GM18499 (cell line): ENCODE measurements around the gene ANAPC2.

ENCODE experiments used
- ATAC-seq: cut with Tn5 transposase; IDR thresholded peaks from one replicate; pipeline ENCODE4 v1.9.1; 2021; ENCODE audit warnings: moderate number of reproducible peaks; ENCODE audit not compliant: insufficient read depth, unreplicated experiment

Gene ANAPC2

GRCh38 chr9:137227054-137227852 is 38.9 kb upstream of the ANAPC2 start, which contains the start of gene RNF224:
TSS of gene RNF224 (plus strand) at chr9:137227502. CDS start at chr9:137228336, 834 bp downstream.
- ATAC-seq: no peak

GRCh38 chr9:137226338-137227053 is 38.1 kb upstream of the ANAPC2 start:
- ATAC-seq: no peak

- no peak for ATAC-seq
Measured at GRCh38 chr9:137225699-137226331, 37.5 kb upstream of the ANAPC2 start.

GRCh38 chr9:137224830-137225694 is 36.7 kb upstream of the ANAPC2 start, which contains the start of gene CYSRT1:
TSS of gene CYSRT1 (plus strand) at chr9:137225174. CDS start at chr9:137225622, 448 bp downstream.
- ATAC-seq: no peak

- peak; percentile 49 for ATAC-seq
Measured at GRCh38 chr9:137223078-137223970, 35.0 kb upstream of the ANAPC2 start.

GRCh38 chr9:137222190-137223077 is 34.1 kb upstream of the ANAPC2 start, which contains the start of gene RNF208:
TSS of gene RNF208 (minus strand) at chr9:137222240. CDS start at chr9:137221212, 1,028 bp downstream.
- no peak for ATAC-seq

- no peak for ATAC-seq
Measured at GRCh38 chr9:137221506-137222111, 33.2 kb upstream of the ANAPC2 start.

GRCh38 chr9:137221095-137221505 is 32.7 kb upstream of the ANAPC2 start:
- ATAC-seq: no peak

- ATAC-seq: no peak
Measured at GRCh38 chr9:137220317-137221094, 32.1 kb upstream of the ANAPC2 start.

- no peak for ATAC-seq
Measured at GRCh38 chr9:137219757-137220316, 31.5 kb upstream of the ANAPC2 start.

- ATAC-seq: no peak
Measured at GRCh38 chr9:137218754-137219271, 30.5 kb upstream of the ANAPC2 start.

GRCh38 chr9:137218212-137218753 is 29.9 kb upstream of the ANAPC2 start:
- ATAC-seq: no peak

- ATAC-seq: no peak
Measured at GRCh38 chr9:137217276-137218211, 29.2 kb upstream of the ANAPC2 start.

- no peak for ATAC-seq
Measured at GRCh38 chr9:137216188-137216965, 28.0 kb upstream of the ANAPC2 start.
